HepG2 (cell line): Measurements from ENCODE around the gene PRDX5. TPM values are rescaled to one million over a fixed set of nuclear protein-coding genes. Genes with fewer than 3 reads are reported as not detected.

Experiments used
- ATF7 ChIP-seq, 2 experiments: fragments of 450-650 bp in 1 of 2; sonication (generic) in 1 of 2; formaldehyde crosslinking in 1 of 2; IDR thresholded peaks; 2 replicates each; pipeline versions ENCODE4 v1.4.0 to v1.6.1; 2016 to 2020; ENCODE audit warnings: antibody characterized with exemption in 1 of 2, mild to moderate bottlenecking in 1 of 2, missing genetic modification reagents in 1 of 2
- GMEB2 ChIP-seq: IDR thresholded peaks from 2 replicates; pipeline ENCODE4 v1.6.1; 2016; ENCODE audit warnings: missing biosample characterization, missing genetic modification reagents, low read depth
- NONO ChIP-seq, 2 experiments: fragments of 450-650 bp in 1 of 2; sonication (generic) in 1 of 2; formaldehyde crosslinking in 1 of 2; IDR thresholded peaks in 1 of 2; conservative IDR thresholded peaks in 1 of 2; 2 replicates each; pipeline versions ENCODE4 v1.6.1 to v1.8.0; 2017 to 2022; ENCODE audit warnings: mild to moderate bottlenecking in 1 of 2, missing genetic modification reagents in 1 of 2, moderate library complexity in 1 of 2
- SRSF9 ChIP-seq: fragments of 200-400 bp; formaldehyde crosslinking; IDR thresholded peaks from 2 replicates; pipeline ENCODE4 v1.6.1; 2018; ENCODE audit warnings: borderline replicate concordance, mild to moderate bottlenecking, low read depth, low read length; ENCODE audit not compliant: insufficient read depth, poor library complexity, severe bottlenecking
- ZBTB40 ChIP-seq, 2 experiments: fragments of 450-650 bp in 1 of 2; sonication (generic) in 1 of 2; formaldehyde crosslinking in 1 of 2; IDR thresholded peaks; 2 replicates each; pipeline versions ENCODE4 v1.6.1 to v1.8.0; 2016 to 2022; ENCODE audit warnings: antibody characterized with exemption in 1 of 2, mild to moderate bottlenecking in 1 of 2, missing genetic modification reagents in 1 of 2
- ZBTB44 ChIP-seq: sonication (generic); formaldehyde crosslinking; IDR thresholded peaks from 2 replicates; pipeline ENCODE4 v1.4.0; 2020; ENCODE audit warnings: missing genetic modification reagents
- ZNF18 ChIP-seq: sonication (generic); formaldehyde crosslinking; IDR thresholded peaks from 2 replicates; pipeline ENCODE4 v1.8.0; 2022; ENCODE audit warnings: mild to moderate bottlenecking, missing genetic modification reagents; ENCODE audit not compliant: insufficient replicate concordance
- ZNF572 ChIP-seq: sonication (generic); formaldehyde crosslinking; IDR thresholded peaks from 2 replicates; pipeline ENCODE4 v1.5.1; 2020; ENCODE audit warnings: mild to moderate bottlenecking, missing genetic modification reagents
- ZNF720 ChIP-seq: sonication (generic); formaldehyde crosslinking; IDR thresholded peaks from 2 replicates; pipeline ENCODE4 v1.4.0; 2020; ENCODE audit warnings: missing genetic modification reagents
- polyA plus RNA-seq, 8 experiments: library from polyadenylated mRNA; depleted of rRNA in 3 of 8; stranded (reverse) in 7 of 8; unstranded in 1 of 8; fragments of >200 nt; fragmentation: Illumina TruSeq in 4 of 8; extraction: Trizol in 4 of 8; gene quantifications; 2 replicates each; pipeline versions ENCODE4 v1.2.1 to v1.2.3, GENCODE V29; 2011 to 2016; ENCODE audit warnings: low read depth in 4 of 8, missing spikeins in 1 of 8, mixed read lengths in 1 of 8; ENCODE audit not compliant: insufficient read depth in 1 of 8
- total RNA-seq, 5 experiments: library from RNA; depleted of rRNA; stranded (reverse); fragments of >200 nt; fragmentation: Illumina TruSeq; extraction: Trizol; gene quantifications; 2 replicates each; pipeline ENCODE4 v1.2.3, GENCODE V29; 2016; ENCODE audit warnings: low read depth in 1 of 5

PRDX5 gene
- total and polyA plus RNA-seq, 2 of the 13 experiments (the other 11 are each of a cell fraction or from before 2014, with no cell fraction given) = 215 to 311 TPM

- TF ChIP-seq GMEB2 (CRISPR knock-in tag) (peak; percentile 45; the same call in 1 of the 2 replicates), ZNF572 (CRISPR knock-in tag) (peak; percentile 19; the same call in 1 of the 2 replicates), ZBTB44 (CRISPR knock-in tag) (no peak), ZNF720 (CRISPR knock-in tag) (no peak), ZBTB40 (IDR thresholded peaks at IDR 0.05) (peak; percentile 95), ZBTB40 (CRISPR knock-in tag; IDR thresholded peaks at IDR 0.05) (peak; percentile 83), ATF7 (IDR thresholded peaks at IDR 0.05) (peak; percentile 64), ATF7 (CRISPR knock-in tag; IDR thresholded peaks at IDR 0.05) (no peak; the same call in 1 of the 2 replicates), NONO (IDR thresholded peaks at IDR 0.05) (no peak), NONO (CRISPR knock-in tag; conservative IDR thresholded peaks at IDR 0.05) (peak; percentile 63), ZNF18 (CRISPR knock-in tag) (peak; percentile 10), SRSF9 (no peak)
These were observed 48.2 kb upstream of the PRDX5 start (continued) for GRCh38 chr11:64269540-64270220.
